HG03521 (cell line): ENCODE measurements around the gene URB1.
"Not testable (repeated sequence)": the region's sequence is repeated elsewhere in the genome, so short reads cannot be mapped to it uniquely, and the experiment has no call there.

Experiments
- ATAC-seq: cut with Tn5 transposase; IDR thresholded peaks from one replicate; pipeline ENCODE4 v1.9.1; 2021; ENCODE audit warnings: mild to moderate bottlenecking, moderate library complexity; ENCODE audit not compliant: unreplicated experiment

The URB1 gene

GRCh38 chr21:32371913-32372314 lies 20.9 kb downstream of the URB1 start:
- ATAC-seq = no peak

GRCh38 chr21:32370998-32371766 lies 21.6 kb downstream of the URB1 start:
- ATAC-seq = no peak

DNA sequence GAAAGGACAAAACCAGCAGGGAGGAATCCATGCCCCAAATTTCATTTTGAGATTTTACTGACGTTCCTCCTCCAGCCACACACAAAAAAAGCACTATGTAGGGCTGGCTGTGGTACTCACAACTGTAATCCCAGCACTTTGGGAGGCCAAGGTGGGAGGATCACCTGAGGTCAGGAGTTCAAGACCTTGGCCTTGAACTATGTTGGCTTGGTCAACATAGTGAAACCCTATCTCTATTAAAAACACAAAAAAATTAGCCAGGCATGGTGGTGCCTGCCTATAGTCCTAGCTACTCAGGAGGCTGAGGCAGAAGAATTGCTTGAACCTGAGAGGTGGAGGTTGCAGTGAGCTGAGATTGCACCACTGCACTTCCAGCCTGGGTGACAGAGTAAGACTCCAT lies 23.9 kb downstream of the URB1 start:
- ATAC-seq = not testable (repeated sequence)

DNA sequence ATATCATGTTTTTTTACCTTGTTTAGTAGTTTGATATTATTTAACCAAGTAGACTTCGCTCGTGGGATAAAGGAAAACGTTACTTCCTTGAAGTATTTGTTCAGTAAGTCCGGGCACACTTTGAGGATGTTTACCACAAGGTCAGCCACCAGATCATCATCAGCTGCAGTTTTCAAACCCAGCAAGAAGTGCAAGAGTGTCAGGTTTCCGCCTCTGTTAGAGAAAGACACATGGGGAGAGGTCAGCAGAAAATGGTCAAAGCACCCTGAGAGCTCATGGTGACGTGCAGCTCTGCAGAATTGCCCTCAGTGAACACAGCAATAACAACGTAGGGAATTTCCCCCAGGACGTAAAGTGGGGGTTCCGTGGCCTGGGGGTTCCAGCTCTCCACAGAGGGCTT lies 24.4 kb downstream of the URB1 start:
- no peak for ATAC-seq

DNA sequence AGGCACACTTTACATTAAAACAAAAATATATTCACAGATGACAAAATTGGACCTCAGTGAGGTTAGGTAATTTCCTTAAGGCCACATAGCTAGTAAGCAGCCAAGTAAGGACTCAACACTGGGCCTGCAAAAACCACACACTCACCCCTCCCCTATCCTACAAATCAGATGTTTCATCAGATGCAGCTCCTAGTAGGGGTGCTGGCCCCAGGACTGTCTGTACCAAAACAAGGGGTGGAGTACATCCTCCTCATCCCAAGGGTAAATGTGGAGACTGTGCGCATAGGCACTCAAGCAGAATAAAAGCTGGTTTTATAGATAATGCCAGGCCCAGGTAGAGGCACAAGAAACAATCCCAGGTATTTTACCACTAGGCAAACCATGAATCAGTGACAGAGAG lies 25.7 kb downstream of the URB1 start:
- ATAC-seq = no peak

DNA sequence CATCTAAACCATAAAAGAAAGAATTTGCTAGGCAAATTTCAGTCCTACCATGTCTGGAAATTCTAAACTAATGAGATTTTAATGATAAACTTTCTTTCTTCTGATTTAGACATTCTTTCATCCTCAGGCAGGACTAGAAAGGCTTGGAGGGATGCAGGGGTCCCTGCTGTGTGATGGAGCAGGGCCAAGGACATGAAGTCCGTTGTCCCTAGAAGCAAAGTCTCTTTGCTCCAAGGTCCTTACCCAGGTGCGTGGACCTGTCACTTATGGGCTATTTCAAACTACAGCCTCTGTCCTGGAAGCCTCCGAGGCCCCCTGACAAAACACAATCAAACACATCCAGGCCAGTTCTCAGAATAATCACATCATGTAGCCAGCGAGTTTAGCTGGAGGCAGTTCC lies 26.6 kb downstream of the URB1 start:
- ATAC-seq = no peak

DNA sequence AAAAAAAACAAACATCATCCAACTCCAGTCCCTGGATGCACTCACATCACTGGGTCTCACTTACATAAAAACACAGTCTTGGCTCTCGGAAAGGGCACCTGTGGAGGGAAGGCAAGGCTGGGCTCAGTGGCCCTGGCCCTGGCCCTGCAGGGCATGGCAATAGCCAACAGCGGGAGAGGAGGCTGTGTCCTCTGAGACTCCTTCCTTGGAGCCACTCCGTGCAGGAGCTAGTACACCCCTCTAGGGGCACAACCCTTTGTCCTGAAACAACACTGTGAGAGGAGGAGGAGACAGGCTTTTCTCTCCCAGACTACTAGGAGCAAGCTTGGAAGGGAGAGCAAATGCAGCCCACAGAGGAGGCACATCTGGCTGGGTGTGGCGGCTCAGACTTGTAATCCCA lies 28.0 kb downstream of the URB1 start:
- ATAC-seq = no peak

GRCh38 chr21:32364387-32364786 lies 28.4 kb downstream of the URB1 start:
- ATAC-seq = no peak

DNA sequence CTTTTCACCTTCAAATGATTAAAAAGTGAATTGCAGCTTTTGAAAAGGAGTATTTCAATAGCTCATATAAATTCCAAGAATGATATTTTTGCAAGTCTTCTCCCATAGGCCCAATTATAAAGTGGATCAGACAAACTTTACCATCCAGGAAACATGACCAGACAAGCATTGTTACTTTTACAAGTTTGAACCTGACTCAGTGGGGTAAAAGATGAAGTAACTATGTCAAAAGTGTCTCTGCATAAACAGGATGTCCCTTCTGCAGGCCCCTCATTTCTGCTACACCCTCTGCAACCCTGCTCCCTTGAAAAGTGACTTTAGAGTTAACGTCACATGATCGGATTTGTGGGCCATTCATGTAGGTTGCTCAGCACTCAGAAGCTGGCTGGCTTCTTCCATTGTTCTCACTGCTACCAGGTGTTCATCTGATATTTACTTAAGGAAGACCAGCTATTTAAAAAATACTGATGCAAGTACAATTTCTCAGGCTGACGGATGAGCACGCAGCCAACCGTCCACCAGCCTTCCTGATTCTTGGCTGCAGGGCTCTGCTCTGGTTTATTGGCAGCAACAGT lies 32.3 kb downstream of the URB1 start:
- no peak for ATAC-seq

GRCh38 chr21:32359719-32360260 lies 33.0 kb downstream of the URB1 start:
- ATAC-seq = no peak

DNA sequence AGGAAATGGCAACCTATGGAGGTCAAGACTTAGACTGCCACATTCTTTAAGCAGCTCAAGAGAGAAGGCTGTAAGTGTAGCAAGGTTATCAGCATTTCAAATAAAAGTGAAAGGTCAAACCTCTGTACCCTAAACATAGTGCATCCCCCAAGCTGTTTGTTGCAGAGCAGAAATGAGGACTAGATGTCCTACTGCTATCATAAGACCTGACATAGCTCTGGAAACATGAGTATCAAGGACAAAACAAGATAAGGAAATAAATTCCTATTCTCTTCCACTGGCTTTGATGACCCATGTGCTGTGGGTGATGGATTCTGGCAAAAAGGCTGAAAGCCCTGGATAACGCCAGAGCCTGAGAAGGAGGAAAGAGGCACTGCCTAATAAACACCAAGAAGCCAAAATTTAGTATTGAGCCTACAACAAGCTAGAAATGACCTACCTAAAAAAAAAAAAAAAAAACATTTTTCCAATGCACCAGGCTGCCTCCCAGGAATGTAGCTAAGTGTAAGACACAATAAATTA lies 35.9 kb downstream of the URB1 start:
- no peak for ATAC-seq

DNA sequence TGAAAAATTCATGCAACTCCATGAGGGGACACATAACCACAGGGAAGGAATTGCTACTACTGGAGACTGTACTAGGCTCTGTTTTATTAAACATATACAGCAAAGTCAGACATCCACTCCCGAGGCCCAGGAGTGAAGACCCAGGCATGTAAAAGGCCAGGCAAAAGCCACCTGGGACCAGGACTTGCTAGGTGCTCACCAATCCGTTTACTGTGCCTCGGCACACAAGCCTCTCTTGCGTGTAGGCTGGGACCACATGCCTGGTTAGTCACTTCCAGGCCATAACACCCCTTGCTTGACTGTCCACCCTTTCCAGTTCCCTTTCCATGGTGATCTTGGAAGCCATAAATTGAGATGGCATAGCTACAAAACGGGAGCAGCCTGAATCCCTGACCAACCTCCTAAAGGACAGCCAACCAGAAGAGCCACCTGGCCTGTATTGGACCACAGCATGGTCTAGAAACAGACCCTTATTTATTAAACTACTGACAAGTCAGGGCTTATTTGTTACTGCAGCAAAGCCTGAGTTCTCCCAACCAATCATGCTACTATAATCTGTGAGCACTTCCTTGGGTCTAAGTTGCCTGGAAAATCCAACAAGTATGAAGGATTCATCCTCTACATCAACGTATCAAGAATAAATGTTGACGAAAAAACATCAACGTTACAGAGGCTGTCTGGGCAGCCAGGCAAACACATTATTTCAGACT lies 39.7 kb downstream of the URB1 start:
- ATAC-seq = no peak

DNA sequence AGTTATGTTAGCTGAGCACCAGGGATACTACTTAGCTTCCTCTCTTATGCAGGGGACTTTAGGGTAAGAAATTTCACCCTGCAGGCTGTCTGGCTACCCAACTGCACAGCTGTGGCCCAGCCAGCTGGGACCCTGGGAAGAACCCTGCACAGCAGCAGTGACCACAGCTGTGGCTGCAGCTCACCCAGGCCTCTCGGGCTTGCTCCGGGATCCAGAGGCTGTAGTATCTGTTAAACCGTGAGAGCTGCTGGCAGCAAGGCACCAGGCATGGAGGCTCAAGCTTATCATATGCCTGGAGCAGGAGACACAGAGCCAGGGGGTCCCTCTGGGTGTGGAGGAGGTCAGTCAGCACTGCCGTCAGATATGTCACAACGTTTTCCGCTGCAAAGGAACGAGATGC lies 40.3 kb downstream of the URB1 start:
- no peak for ATAC-seq

DNA sequence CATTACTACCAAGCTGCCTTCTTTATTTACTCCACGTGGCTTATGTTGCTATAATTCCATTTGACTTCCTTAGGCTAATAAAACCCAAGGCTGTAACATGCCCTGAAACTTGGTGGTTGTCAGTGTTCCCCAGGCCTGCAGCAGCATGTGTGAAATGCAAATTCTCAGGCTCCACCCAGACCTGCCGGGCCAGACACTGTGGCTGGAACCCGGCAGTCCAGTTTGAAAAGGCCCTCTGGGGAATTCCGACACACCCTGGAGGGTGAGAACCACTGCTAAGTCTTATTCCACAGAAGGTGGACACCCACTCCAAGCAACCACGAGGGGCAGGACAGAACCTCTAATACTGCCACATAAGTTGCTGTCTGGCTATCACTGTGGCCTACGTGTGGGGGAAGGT lies 41.4 kb downstream of the URB1 start:
- no peak for ATAC-seq

- ATAC-seq = no peak
These were observed 41.8 kb downstream of the URB1 start for GRCh38 chr21:32350981-32351380.

DNA sequence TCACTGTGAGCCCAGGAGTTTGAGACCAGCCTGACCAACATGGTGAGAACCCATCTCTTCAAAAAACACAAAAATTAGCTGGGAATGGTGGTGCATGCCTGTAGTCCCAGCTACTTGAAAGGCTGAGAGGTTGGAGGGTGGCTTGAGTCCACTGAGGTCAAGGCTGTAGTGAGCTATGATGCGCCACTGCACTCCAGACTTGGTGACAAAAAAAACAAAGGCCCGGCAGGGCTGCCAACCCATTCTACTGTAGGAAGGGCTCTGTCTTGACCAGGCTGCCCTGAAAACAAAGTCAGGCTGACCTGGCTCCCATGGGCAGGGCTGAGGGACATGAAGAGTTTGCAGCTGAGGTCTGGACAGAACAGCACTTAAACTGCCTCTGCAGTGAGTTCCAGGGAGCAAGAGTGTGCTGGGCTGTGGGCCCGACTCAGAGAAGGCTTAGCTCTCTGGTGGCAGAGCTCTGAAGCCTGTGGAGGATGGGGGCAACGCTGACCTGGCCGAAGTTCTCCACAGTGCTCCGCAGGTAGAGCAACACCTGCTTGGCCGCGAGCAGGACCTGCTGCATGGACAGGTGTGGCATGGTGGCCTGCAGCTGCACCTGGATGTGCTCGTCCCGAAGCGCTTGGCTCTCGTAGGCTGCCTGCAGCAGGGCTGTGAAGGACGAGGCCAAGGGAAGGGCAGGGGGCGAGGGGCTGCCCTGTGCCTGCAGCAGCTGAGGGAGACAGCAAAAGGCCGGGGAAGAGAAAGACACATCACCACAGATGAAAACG lies 42.4 kb downstream of the URB1 start:
- no peak for ATAC-seq

DNA sequence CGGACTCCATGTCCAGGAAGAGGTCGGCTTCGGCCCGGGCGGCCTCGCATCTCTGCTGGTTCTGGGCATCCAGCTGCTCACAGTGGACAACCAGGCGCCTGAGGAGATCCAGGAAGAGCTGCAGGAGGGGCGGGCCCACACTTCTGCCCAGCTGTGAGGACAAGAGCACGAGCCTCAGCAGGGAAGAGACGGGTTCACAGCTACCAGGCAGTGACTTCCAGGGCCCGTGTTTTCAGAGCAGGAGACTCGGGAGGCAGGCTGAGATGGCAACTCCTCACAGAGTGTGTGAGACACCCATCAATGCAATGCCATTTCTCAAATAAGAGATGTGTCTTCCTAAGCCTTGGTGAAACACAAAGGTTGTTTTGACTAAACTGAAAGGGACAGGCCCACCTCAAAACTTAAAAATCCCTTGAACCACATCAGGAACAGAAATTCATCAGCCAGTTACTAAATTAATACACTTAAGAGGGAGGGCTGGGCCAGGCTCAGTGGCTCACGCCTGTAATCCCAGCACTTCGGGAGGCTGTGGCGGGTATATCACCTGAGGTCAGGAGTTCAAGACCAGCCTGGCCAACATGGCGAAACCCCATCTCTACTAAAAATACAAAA lies 43.4 kb downstream of the URB1 start:
- no peak for ATAC-seq

GRCh38 chr21:32348604-32349332 lies 44.0 kb downstream of the URB1 start:
- ATAC-seq = no peak

DNA sequence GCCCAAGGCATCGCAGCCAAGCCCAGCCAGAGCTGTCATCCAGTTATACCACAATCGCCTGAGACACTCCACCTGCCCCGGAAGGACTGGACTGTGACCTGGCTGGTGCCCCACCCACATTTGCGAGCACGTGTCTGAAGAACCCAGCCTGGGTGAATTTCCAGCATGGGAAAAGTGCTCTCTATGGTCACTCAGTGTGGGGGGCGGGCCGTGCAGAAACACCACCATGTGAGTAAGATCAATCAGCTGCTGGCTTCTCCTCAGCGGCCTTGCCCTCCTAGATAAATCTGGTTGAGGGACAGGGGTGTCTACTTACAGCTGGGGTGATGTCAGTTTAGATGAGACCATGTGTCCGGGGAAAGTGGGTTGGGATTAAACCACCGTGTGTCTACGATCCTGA lies 44.8 kb downstream of the URB1 start:
- ATAC-seq = no peak

GRCh38 chr21:32347351-32347750 lies 45.5 kb downstream of the URB1 start:
- ATAC-seq = no peak
